H9 (cell line): ENCODE data around the gene CHRNA5. TPM values are rescaled to one million over a fixed set of nuclear protein-coding genes. Genes with fewer than 3 reads are reported as not detected.

Experiments
- DNase-seq: peaks from one replicate; pipeline ENCODE4 v3.0.0-alpha.2; 2017
- H2AFZ ChIP-seq: one replicate; pipeline ENCODE4 v1.6.1; 2013; ENCODE audit warnings: mild to moderate bottlenecking, low read length, control low read depth, moderate library complexity
- H2AK5ac ChIP-seq: 2 replicates; pipeline ENCODE4 v1.6.1; 2013; ENCODE audit warnings: low read length, control low read depth, mixed read lengths; ENCODE audit not compliant: insufficient read length
- H2BK120ac ChIP-seq: one replicate; pipeline ENCODE4 v1.6.1; 2013; ENCODE audit warnings: low read depth, mild to moderate bottlenecking, low read length, control low read depth, inconsistent platforms; ENCODE audit not compliant: poor library complexity, severe bottlenecking
- H2BK12ac ChIP-seq: 2 replicates; pipeline ENCODE4 v1.6.1; 2013; ENCODE audit warnings: low read length, control low read depth, mixed read lengths, low read depth; ENCODE audit not compliant: insufficient read length
- H2BK15ac ChIP-seq: 2 replicates; pipeline ENCODE4 v1.6.1; 2013; ENCODE audit warnings: low read depth, low read length, control low read depth
- H2BK20ac ChIP-seq: one replicate; pipeline ENCODE4 v1.6.1; 2013; ENCODE audit warnings: low read depth, mild to moderate bottlenecking, low read length, control low read depth, inconsistent platforms; ENCODE audit not compliant: poor library complexity, severe bottlenecking
- H2BK5ac ChIP-seq: 2 replicates; pipeline ENCODE4 v1.6.1; 2013; ENCODE audit warnings: low read length, control low read depth, mixed read lengths; ENCODE audit not compliant: insufficient read length
- H3K14ac ChIP-seq: 2 replicates; pipeline ENCODE4 v1.6.1; 2013; ENCODE audit warnings: low read length, control low read depth; ENCODE audit not compliant: insufficient read depth
- H3K18ac ChIP-seq: 2 replicates; pipeline ENCODE4 v1.6.1; 2013; ENCODE audit warnings: low read depth, mild to moderate bottlenecking, mixed read lengths, low read length, control low read depth; ENCODE audit not compliant: insufficient read length
- H3K23ac ChIP-seq: 2 replicates; pipeline ENCODE4 v1.6.1; 2013; ENCODE audit warnings: low read length, control low read depth, mixed read lengths, low read depth; ENCODE audit not compliant: insufficient read length
- H3K23me2 ChIP-seq: 2 replicates; pipeline ENCODE4 v1.6.1; 2013; ENCODE audit warnings: low read depth, mild to moderate bottlenecking, mixed read lengths, low read length, control low read depth; ENCODE audit not compliant: insufficient read length, poor library complexity, severe bottlenecking
- H3K27ac ChIP-seq: 2 replicates; pipeline ENCODE4 v1.5.1; 2013; ENCODE audit warnings: low read length, control low read depth, mixed read lengths, low read depth; ENCODE audit not compliant: insufficient read length
- H3K27me3 ChIP-seq: 2 replicates; pipeline ENCODE4 v1.6.1; 2013; ENCODE audit warnings: low read length, control low read depth, inconsistent platforms; ENCODE audit not compliant: insufficient read depth
- H3K4ac ChIP-seq: 2 replicates; pipeline ENCODE4 v1.6.1; 2013; ENCODE audit warnings: low read depth, mild to moderate bottlenecking, control low read depth, inconsistent platforms, low read length, moderate library complexity
- H3K4me1 ChIP-seq: 2 replicates; pipeline ENCODE4 v1.6.1; 2013; ENCODE audit warnings: low read length, control low read depth, inconsistent platforms; ENCODE audit not compliant: insufficient read depth
- H3K4me2 ChIP-seq: 2 replicates; pipeline ENCODE4 v1.6.1; 2013; ENCODE audit warnings: low read length, control low read depth, mixed read lengths; ENCODE audit not compliant: insufficient read length, insufficient read depth
- H3K56ac ChIP-seq: 2 replicates; pipeline ENCODE4 v1.6.1; 2013; ENCODE audit warnings: low read depth, mild to moderate bottlenecking, mixed read lengths, low read length, control low read depth; ENCODE audit not compliant: insufficient read length
- H3K79me1 ChIP-seq: 2 replicates; pipeline ENCODE4 v1.6.1; 2013; ENCODE audit warnings: low read depth, mild to moderate bottlenecking, moderate library complexity, low read length, control low read depth, inconsistent platforms; ENCODE audit not compliant: insufficient read depth, poor library complexity, severe bottlenecking
- H3K79me2 ChIP-seq: 2 replicates; pipeline ENCODE4 v1.6.1; 2013; ENCODE audit warnings: low read length, control low read depth, inconsistent platforms; ENCODE audit not compliant: insufficient read depth
- H3K9ac ChIP-seq: 2 replicates; pipeline ENCODE4 v1.6.1; 2013; ENCODE audit warnings: low read length, control low read depth, mixed read lengths; ENCODE audit not compliant: insufficient read length; ENCODE audit errors: extremely low read depth
- H3K9me3 ChIP-seq: one replicate; pipeline ENCODE4 v1.6.1; 2013; ENCODE audit warnings: low read depth, low read length, inconsistent platforms; ENCODE audit not compliant: control insufficient read depth
- H3T11ph ChIP-seq: one replicate; pipeline ENCODE4 v1.6.1; 2013; ENCODE audit warnings: mild to moderate bottlenecking, low read length, control low read depth, inconsistent platforms
- H4K20me1 ChIP-seq: one replicate; pipeline ENCODE4 v1.6.1; 2013; ENCODE audit not compliant: control insufficient read depth, insufficient read length, insufficient read depth
- H4K5ac ChIP-seq: 2 replicates; pipeline ENCODE4 v1.6.1; 2013; ENCODE audit warnings: low read depth, mild to moderate bottlenecking, mixed read lengths, low read length, control low read depth; ENCODE audit not compliant: insufficient read length
- H4K8ac ChIP-seq: replicated peaks from 2 replicates; pipeline ENCODE4 v1.6.1; 2013; ENCODE audit warnings: low read length, control low read depth, mixed read lengths, low read depth; ENCODE audit not compliant: insufficient read length
- H4K91ac ChIP-seq: 2 replicates; pipeline ENCODE4 v1.6.1; 2013; ENCODE audit warnings: low read depth, mild to moderate bottlenecking, moderate library complexity, mixed read lengths, low read length, control low read depth; ENCODE audit not compliant: insufficient read length
- H3K27ac Mint-ChIP-seq, 3 experiments: 2 replicates in 2 of 3; 3 replicates in 1 of 3; pipeline ENCODE4 v1.8.0; 2020 to 2021; ENCODE audit warnings: mixed read lengths in 3 of 3, mild to moderate bottlenecking in 1 of 3, moderate library complexity in 1 of 3
- H3K27me3 Mint-ChIP-seq: 2 replicates; pipeline ENCODE4 v1.8.0; 2021; ENCODE audit warnings: low read depth, mild to moderate bottlenecking, moderate library complexity, mixed read lengths
- H3K36me3 Mint-ChIP-seq, 3 experiments: 2 replicates in 2 of 3; 3 replicates in 1 of 3; pipeline ENCODE4 v1.8.0; 2020 to 2021; ENCODE audit warnings: low read depth in 3 of 3, mixed read lengths in 3 of 3; ENCODE audit not compliant: insufficient read depth in 1 of 3
- H3K4me1 Mint-ChIP-seq, 2 experiments: 2 replicates each; pipeline ENCODE4 v1.8.0; 2020; ENCODE audit warnings: mixed read lengths in 2 of 2
- H3K4me3 Mint-ChIP-seq, 2 experiments: 2 replicates in 1 of 2; 3 replicates in 1 of 2; pipeline ENCODE4 v1.8.0; 2020 to 2021; ENCODE audit warnings: mild to moderate bottlenecking in 2 of 2, mixed read lengths in 2 of 2, moderate library complexity in 1 of 2
- H3K9me3 Mint-ChIP-seq, 2 experiments: 2 replicates in 1 of 2; 3 replicates in 1 of 2; pipeline ENCODE4 v1.8.0; 2020; ENCODE audit warnings: mild to moderate bottlenecking in 2 of 2, mixed read lengths in 2 of 2, moderate library complexity in 1 of 2
- CTCF ChIP-seq: fragments of 200-600 bp; sonication (generic); conservative IDR thresholded peaks from 3 replicates; pipeline ENCODE4 v1.8.0; 2021; ENCODE audit warnings: antibody characterized with exemption, mild to moderate bottlenecking
- WGBS: extraction: QIAGEN DNeasy Blood & Tissue Kit; methylation state at CpG from one replicate; pipeline ENCODE4 v1.1.7; 2013; ENCODE audit warnings: missing lambda C conversion rate, low lambda C conversion rate, mixed read lengths; ENCODE audit not compliant: insufficient read length; ENCODE audit errors: extremely low coverage; 5-methylcytosine and 5-hydroxymethylcytosine counted together
- total RNA-seq: library from RNA; stranded (reverse); gene quantifications from 2 replicates; pipeline ENCODE4 v1.2.1, GENCODE V29; 2021

Gene CHRNA5
- total RNA-seq, 1 experiment from 2014 or later: 16.5 TPM

GRCh38 chr15:78627348-78627747 is 62.0 kb downstream of the CHRNA5 start:
- Histone ChIP-seq H3K9me3 (no peaks in the 10 kb centered on the region), H3K23me2 (no peaks in the 10 kb centered on the region), H3K18ac (no peak overlapping the region), H3K23ac (no peak overlapping the region), H3K27me3 (no peaks in the 10 kb centered on the region; the same call in 1 of the 2 replicates), H4K8ac (no peak overlapping the region), H2BK15ac (no peak overlapping the region), H2BK20ac (no peak overlapping the region), H2BK12ac (no peak overlapping the region), H2AFZ (no peak overlapping the region), H3K14ac (no peak overlapping the region), H4K91ac (no peak overlapping the region), H4K20me1 (no peaks in the 10 kb centered on the region), H3K79me2 (no peaks in the 10 kb centered on the region), H3K9ac (no peak overlapping the region), H3K4me2 (no peak overlapping the region), H2BK120ac (no peak overlapping the region), H3K4ac (no peak overlapping the region), H2BK5ac (no peak overlapping the region), H2AK5ac (no peak overlapping the region), H3K79me1 (no peaks in the 10 kb centered on the region), H3K4me1 (no peaks in the 10 kb centered on the region), H4K5ac (no peak overlapping the region), H3T11ph (no peak overlapping the region), H3K56ac (no peak overlapping the region), H3K27ac (no peak overlapping the region)
- WGBS: no CpG with 5 or more reads among the region's 8 CpGs
- DNase-seq: no peak
- Mint-ChIP-seq H3K9me3 (no peaks in the 10 kb centered on the region), H3K4me1 (no peaks in the 10 kb centered on the region), H3K4me3 (no peak overlapping the region), H3K36me3 (peaks cover 0 to 9% (median 4%) of the 10 kb centered on the region in 3 experiments; a peak in 3 of 7 replicates), H3K27ac (no peak overlapping the region), H3K27me3 (peaks cover 38% of the 10 kb centered on the region)
- no peak for TF ChIP-seq CTCF
